GM04503 (cell line): ENCODE data around the gene CNGA3.
"Not testable (repeated sequence)": the region's sequence is repeated elsewhere in the genome, so short reads cannot be mapped to it uniquely, and the experiment has no call there.

Experiments used
- DNase-seq: peaks from one replicate; pipeline ENCODE4 v3.0.0-alpha.2; 2012; ENCODE audit warnings: low read depth

Gene CNGA3

GRCh38 chr2:98346311-98347236, at the start of gene CNGA3:
CNGA3 (plus strand) TSS chr2:98346456; CDS start chr2:98369976, 23,520 bp downstream.
- no peak for DNase-seq

GRCh38 chr2:98297817-98298682, 48.2 kb upstream of the CNGA3 start:
- no peak for DNase-seq

- DNase-seq = no peak
Measured at GRCh38 chr2:98298683-98299164, 47.5 kb upstream of the CNGA3 start.

DNA sequence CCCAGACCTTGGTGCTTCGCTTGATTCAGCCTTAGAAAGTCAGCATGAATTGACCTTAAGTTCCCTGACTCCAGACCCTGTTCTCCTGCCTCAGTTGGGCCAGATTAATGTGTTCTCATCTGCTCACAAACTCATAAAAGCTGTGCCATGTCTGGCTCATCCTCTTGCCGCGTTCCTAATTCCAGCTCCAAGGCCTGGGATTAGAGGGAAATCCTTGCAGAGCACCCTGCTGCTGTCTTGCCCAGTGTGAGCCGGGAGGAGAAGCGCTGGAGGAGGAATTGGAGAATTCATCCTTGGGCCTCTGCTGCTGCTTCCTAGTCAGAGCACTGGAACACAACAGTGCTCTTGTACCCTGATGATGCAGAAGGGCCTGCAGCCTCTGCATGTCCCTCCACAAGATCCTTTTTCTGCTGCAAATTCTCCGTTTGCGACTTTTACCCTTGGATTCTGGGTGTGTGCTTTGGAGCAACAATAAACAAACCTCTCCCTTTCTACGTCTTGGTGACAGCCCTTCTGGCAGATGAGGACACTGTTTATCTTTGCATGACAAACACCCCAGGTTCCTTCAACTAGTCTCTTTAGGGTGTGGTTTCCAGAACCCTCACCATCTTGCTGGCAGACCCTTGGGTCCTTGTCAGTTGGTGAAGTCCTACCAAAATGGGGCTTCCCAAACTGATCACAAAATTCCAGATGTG, 46.9 kb upstream of the CNGA3 start:
- no peak for DNase-seq

DNA sequence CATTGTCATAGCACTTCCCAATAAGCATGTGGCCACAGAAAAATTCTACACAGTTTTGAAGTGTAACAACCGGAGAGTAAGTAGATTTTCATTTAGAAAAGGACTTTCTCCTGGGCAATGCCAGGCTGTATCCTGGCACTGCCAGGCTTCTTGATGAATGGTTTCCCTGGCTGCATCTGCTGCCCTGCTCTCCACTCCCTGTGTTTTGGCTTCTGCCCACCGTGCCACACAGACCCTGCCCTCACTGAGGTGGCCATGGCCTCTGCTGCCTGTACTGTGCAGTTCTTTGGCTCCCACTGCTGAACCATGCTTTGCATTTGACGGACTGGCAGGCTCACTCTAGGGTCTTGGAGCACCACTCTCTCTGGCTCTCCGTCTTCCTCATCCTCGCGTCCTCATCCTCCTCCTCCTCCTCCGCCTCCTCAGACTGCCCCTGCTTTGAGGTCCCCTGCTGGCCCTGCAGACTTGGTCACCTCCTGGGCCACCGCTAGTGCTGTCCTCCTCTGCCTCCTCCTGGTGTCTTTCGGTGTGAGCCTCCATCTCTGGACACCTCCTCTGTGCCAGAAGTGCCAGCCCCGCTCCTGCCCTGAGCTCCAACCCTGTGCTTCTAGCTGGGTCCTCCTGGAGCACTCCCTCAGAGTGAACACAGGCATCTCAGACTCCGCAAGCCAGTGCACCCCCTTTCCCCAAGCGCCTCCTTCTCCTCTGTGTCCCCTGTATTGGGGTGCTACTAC, 45.9 kb upstream of the CNGA3 start:
- DNase-seq = no peak

DNA sequence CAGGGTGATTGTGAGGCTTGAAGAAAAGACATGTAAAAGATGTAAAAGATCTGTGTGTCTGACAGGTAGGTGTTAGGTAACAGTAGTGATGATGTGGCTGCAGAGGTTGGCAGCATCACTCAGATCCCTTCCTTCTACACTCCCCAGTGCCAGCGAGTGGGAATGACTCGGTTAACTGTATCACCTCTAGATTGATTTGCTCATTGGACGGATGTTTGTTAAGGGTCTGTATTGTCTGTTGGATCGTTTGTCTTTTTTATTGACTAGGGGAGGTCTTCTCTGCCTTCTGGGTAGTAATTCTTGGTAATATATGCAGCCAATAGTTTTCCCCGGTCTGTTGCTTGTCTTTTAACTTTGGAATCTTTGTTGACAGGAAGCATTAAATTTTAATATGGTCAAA, 44.8 kb upstream of the CNGA3 start:
- DNase-seq = no peak

- not testable (repeated sequence) for DNase-seq
Measured at GRCh38 chr2:98307131-98307696, 39.0 kb upstream of the CNGA3 start.

GRCh38 chr2:98308068-98308467, 38.2 kb upstream of the CNGA3 start:
- DNase-seq = no peak

DNA sequence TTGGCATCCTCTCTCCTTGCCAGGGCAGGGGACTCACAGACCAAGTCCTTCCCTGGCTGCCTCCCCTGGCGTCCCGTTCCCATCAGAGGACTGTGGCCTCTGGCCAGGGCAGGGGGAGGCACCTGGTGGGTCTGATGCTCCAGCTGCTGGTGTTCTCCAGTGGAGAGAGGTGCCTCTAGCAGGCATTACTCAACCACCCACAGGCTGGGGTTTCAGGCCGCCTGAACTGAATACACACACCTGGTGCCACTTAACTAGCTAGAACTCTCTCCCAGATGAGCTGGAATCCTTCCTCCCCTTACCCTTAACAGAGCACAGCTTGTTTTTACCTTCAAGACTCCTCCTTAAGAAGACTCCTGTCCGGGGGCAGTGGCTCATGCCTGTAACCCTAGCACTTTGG, 37.7 kb upstream of the CNGA3 start:
- DNase-seq = no peak

GRCh38 chr2:98309580-98309979, 36.7 kb upstream of the CNGA3 start:
- no peak for DNase-seq

DNA sequence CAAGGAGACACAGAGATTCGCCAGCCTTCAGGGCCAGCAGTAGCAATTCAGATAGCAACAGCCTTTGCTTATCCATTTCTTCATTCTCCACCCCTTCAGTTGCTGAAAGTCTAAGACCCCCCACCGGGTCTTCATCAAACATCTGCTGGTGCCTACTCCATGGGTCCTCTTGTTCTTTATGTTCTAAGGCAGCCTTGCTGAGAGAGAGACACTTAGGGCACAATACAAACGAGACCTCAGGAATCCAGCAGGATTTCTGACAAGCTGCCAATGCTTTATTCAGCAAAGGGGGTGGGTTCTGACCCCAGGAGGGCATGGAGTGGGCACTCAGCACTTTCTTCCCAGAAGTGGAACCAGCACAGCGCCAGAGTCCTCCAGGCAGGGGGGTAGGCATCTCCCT, 36.2 kb upstream of the CNGA3 start:
- no peak for DNase-seq

- DNase-seq = no peak
Measured at GRCh38 chr2:98311090-98311489, 35.2 kb upstream of the CNGA3 start.

- DNase-seq = no peak
Measured at GRCh38 chr2:98311771-98312545, 34.3 kb upstream of the CNGA3 start.

DNA sequence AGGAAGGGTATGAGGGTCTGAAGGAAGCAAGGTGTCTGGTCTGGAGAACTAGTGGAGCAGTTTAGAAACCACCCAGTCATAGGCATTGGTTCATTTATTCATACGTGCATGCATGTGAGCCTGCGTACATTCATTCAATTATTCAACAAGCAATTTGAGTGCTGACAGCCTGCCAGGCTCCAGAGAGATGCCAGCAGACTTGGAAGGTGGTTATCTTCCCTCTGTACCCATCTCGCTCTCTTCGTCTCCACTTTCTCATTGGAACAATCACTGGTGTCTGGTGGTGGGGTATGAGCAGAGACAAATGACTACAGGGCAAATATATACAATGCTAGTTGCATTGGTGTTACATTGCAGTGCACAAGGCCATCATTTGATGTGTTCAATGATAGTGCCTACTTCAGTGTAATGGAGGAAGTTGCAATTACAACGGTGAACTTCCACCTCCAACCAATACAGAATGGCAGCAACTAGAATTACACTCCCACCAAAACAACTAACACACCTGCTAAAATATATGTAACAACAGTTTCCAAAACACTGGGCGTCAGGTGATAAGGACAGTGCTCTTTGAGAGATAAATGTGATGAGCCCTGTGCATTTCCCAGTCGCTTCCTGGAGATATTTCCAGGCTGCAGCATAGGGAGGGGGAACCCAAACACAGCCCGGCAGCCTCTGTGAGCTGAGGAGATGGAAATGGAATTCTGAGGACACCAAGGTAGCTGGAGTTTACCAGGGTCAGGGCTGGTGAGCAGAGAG, 32.6 kb upstream of the CNGA3 start:
- DNase-seq = no peak

GRCh38 chr2:98314251-98314650, 32.0 kb upstream of the CNGA3 start:
- DNase-seq = no peak

DNA sequence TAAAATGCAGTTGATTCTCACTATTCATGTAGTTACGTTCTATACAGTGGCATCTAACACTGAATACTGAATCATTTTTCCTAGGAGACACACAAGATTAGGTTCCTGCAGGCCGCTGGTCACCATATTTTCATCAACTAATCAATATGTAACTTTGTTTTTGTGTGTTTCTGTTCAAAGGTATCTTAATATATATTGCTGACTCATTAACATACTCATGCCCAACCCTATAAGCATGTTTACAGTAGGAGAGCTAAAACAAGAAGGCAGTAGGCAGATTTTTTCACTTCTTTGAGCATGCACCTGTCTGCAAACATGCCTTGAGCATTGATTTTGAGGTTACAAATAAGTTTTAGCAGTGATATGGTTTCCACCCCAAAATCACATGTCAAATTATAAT, 30.3 kb upstream of the CNGA3 start:
- no peak for DNase-seq

- no peak for DNase-seq
Measured at GRCh38 chr2:98317214-98317613, 29.0 kb upstream of the CNGA3 start.

DNA sequence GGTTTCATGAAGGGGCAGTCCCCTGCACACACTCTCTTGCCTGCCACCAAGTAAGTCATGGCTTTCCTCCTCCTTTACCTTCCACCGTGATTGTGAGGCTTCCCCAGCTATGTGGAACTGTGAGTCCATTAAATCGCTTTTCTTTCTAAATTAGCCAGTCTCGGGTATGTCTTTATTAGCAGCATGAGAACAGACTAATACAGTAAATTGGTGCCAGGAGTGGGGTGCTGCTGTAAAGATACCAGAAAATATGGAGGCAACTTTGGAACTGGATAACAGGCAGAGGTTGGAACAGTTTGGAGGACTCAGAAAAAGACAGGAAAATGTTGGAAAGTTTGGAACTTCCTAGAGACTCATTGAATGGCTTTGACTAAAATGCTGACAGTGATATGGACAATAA, 26.1 kb upstream of the CNGA3 start:
- DNase-seq = not testable (repeated sequence)

- DNase-seq = no peak
Measured at GRCh38 chr2:98324181-98324580, 22.1 kb upstream of the CNGA3 start.

GRCh38 chr2:98327776-98328175, 18.5 kb upstream of the CNGA3 start:
- no peak for DNase-seq
